Hepatocyte (in vitro differentiated cells): Measurements from ENCODE around the gene SZRD1. TPM values are rescaled to one million over a fixed set of nuclear protein-coding genes. Genes with fewer than 3 reads are reported as not detected.

Experiments used
- DNase-seq: peaks from one replicate; pipeline ENCODE4 v3.0.0-alpha.2; 2016; ENCODE audit warnings: low spot score
- H2AFZ ChIP-seq: fragments of 200-600 bp; sonication (generic); 2 replicates; pipeline ENCODE4 v1.6.0; 2016; ENCODE audit warnings: antibody characterized with exemption, mild to moderate bottlenecking
- H3K27ac ChIP-seq: fragments of 200-600 bp; sonication (generic); 2 replicates; pipeline ENCODE4 v1.5.1; 2016; ENCODE audit warnings: mild to moderate bottlenecking
- H3K27me3 ChIP-seq: fragments of 200-600 bp; sonication (generic); 2 replicates; pipeline ENCODE4 v1.6.1; 2016
- H3K36me3 ChIP-seq: fragments of 200-600 bp; sonication (generic); replicated peaks from 2 replicates; pipeline ENCODE4 v1.5.1; 2016; ENCODE audit warnings: low read depth; ENCODE audit not compliant: insufficient read depth
- H3K4me1 ChIP-seq: fragments of 200-600 bp; sonication (generic); 2 replicates; pipeline ENCODE4 v1.5.1; 2016; ENCODE audit warnings: mild to moderate bottlenecking, moderate library complexity; ENCODE audit not compliant: insufficient read depth
- H3K4me2 ChIP-seq: fragments of 200-600 bp; sonication (generic); 2 replicates; pipeline ENCODE4 v1.6.0; 2016
- H3K4me3 ChIP-seq: fragments of 200-600 bp; sonication (generic); 2 replicates; pipeline ENCODE4 v1.5.1; 2016; ENCODE audit warnings: mild to moderate bottlenecking
- H3K79me2 ChIP-seq: fragments of 200-600 bp; sonication (generic); 2 replicates; pipeline ENCODE4 v1.6.0; 2017; ENCODE audit warnings: mild to moderate bottlenecking
- H3K9me2 ChIP-seq: fragments of 200-600 bp; sonication (generic); replicated peaks from 2 replicates; pipeline ENCODE4 v1.6.0; 2017; ENCODE audit warnings: mild to moderate bottlenecking; ENCODE audit not compliant: insufficient read depth
- H3K9me3 ChIP-seq: fragments of 200-600 bp; sonication (generic); 2 replicates; pipeline ENCODE4 v1.5.1; 2016; ENCODE audit warnings: low read depth, mild to moderate bottlenecking
- H4K20me1 ChIP-seq: fragments of 200-600 bp; sonication (generic); 2 replicates; pipeline ENCODE4 v1.6.0; 2016; ENCODE audit warnings: mild to moderate bottlenecking; ENCODE audit not compliant: insufficient read depth, poor library complexity, severe bottlenecking
- CTCF ChIP-seq: fragments of 200-600 bp; sonication (generic); IDR thresholded peaks from 2 replicates; pipeline ENCODE4 v1.5.1; 2016; ENCODE audit warnings: antibody characterized with exemption, mild to moderate bottlenecking; ENCODE audit not compliant: poor library complexity
- EZH2 ChIP-seq: fragments of 200-600 bp; sonication (generic); IDR thresholded peaks from 2 replicates; pipeline ENCODE4 v1.6.1; 2016; ENCODE audit warnings: antibody characterized with exemption, mild to moderate bottlenecking, borderline replicate concordance
- EZH2phosphoT487 ChIP-seq: fragments of 200-600 bp; sonication (generic); IDR thresholded peaks from one replicate; pipeline ENCODE4 v1.6.1; 2018; ENCODE audit warnings: antibody characterized with exemption, mild to moderate bottlenecking, low read depth, moderate library complexity; ENCODE audit not compliant: unreplicated experiment, severe bottlenecking
- WGBS: methylation state at CpG from one replicate; pipeline ENCODE4 v1.1.6; 2016; ENCODE audit warnings: low lambda C conversion rate; ENCODE audit errors: missing lambda C conversion rate; 5-methylcytosine and 5-hydroxymethylcytosine counted together
- polyA plus RNA-seq: library from polyadenylated mRNA; unstranded; fragments of >200 nt; fragmentation: Nextera tagmentation; extraction: Ambion mirVana; gene quantifications from 2 replicates; pipeline ENCODE4 v1.2.1, GENCODE V29; 2016
- total RNA-seq: library from RNA; depleted of rRNA; stranded (reverse); fragments of >200 nt; gene quantifications from 2 replicates; pipeline ENCODE4 v1.2.3, GENCODE V29; 2014

Gene SZRD1
- total and polyA plus RNA-seq, 2 experiments from 2014 or later, result 63.0 to 72.1 TPM

GRCh38 chr1:16375521-16376340, 8.7 kb downstream of the SZRD1 start:
- H3K27me3 ChIP-seq, result no peaks in the 10 kb centered on the region
- WGBS, result 55% methylated on average over 15 of the region's 15 CpGs
- H4K20me1 ChIP-seq, result peaks cover 94% of the 10 kb centered on the region
- no peak overlapping the region for H3K4me3 ChIP-seq
- H3K4me1 ChIP-seq, result peaks cover 38% of the 10 kb centered on the region
- peak overlapping the region; percentile 58 for H3K4me2 ChIP-seq
- H2AFZ ChIP-seq, result no peak overlapping the region
- H3K9me2 ChIP-seq, result no peaks in the 10 kb centered on the region
- peak overlapping the region; percentile 58 for H3K27ac ChIP-seq
- H3K9me3 ChIP-seq, result no peaks in the 10 kb centered on the region
- TF ChIP-seq EZH2 (no peak), EZH2phosphoT487 (no peak), CTCF (no peak)
- H3K36me3 ChIP-seq, result no peaks in the 10 kb centered on the region
- H3K79me2 ChIP-seq, result peaks cover 99% of the 10 kb centered on the region
- DNase-seq, result no peak

GRCh38 chr1:16376971-16377370, 9.9 kb downstream of the SZRD1 start:
- DNase-seq, result no peak
- 81% methylated on average over 4 of the region's 4 CpGs for WGBS
- peaks cover 38% of the 10 kb centered on the region for H3K4me1 ChIP-seq

GRCh38 chr1:16378443-16378842, 11.4 kb downstream of the SZRD1 start:
- Histone ChIP-seq H3K4me2 (no peak overlapping the region), H4K20me1 (peaks cover 100% of the 10 kb centered on the region), H3K4me3 (no peak overlapping the region), H3K4me1 (peaks cover 26% of the 10 kb centered on the region), H3K36me3 (no peaks in the 10 kb centered on the region), H3K27me3 (no peaks in the 10 kb centered on the region), H3K9me3 (no peaks in the 10 kb centered on the region), H2AFZ (no peak overlapping the region), H3K27ac (no peak overlapping the region), H3K9me2 (no peaks in the 10 kb centered on the region), H3K79me2 (peaks cover 100% of the 10 kb centered on the region)
- DNase-seq, result no peak
- WGBS, result 77% methylated on average over 7 of the region's 7 CpGs
- TF ChIP-seq CTCF (no peak), EZH2phosphoT487 (no peak), EZH2 (no peak)

More at GRCh38 chr1:16376971-16377370, 9.9 kb downstream of the SZRD1 start:
- H3K36me3 ChIP-seq, result no peaks in the 10 kb centered on the region
- peaks cover 100% of the 10 kb centered on the region for H3K79me2 ChIP-seq
- no peaks in the 10 kb centered on the region for H3K9me2 ChIP-seq
- H3K27me3 ChIP-seq, result no peaks in the 10 kb centered on the region
- no peaks in the 10 kb centered on the region for H3K9me3 ChIP-seq
- no peak overlapping the region for H3K4me2 ChIP-seq
- no peak overlapping the region for H3K27ac ChIP-seq
- no peak overlapping the region for H2AFZ ChIP-seq
- peaks cover 100% of the 10 kb centered on the region for H4K20me1 ChIP-seq
- TF ChIP-seq CTCF (no peak), EZH2phosphoT487 (no peak), EZH2 (no peak)
- H3K4me3 ChIP-seq, result no peak overlapping the region
